ENCODE measurements around the gene WFDC11.

DNA sequence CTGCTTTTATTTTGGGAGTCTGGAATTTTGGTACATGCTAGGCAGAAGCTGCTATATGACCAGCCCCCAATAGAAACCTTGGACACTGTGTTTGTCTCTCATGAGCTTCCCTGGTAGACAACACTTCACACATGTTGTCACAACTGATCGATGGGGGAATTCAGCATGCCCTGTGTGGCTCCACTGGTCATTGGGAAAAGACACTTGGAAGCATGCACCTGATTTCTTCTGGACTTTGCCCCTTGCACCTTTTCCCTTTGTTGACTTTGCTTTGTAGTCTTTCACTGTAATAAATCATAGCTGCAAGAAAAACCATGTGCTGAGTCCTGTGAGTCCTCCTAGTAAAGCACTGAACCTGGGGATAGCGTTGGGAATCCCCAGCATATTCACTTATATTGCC, 48.4 kb downstream of the WFDC11 start:
- no peak for TF ChIP-seq CTCF (IDR thresholded peaks at IDR 0.05)
- no peak for TF ChIP-seq JUN (CRISPR knock-in tag; IDR thresholded peaks at IDR 0.05)
- no peak for TF ChIP-seq PRDM15 (CRISPR knock-in tag; IDR thresholded peaks at IDR 0.05)
- TF ChIP-seq ESRRA (CRISPR knock-in tag; IDR thresholded peaks at IDR 0.05; ENCODE audit: borderline replicate concordance), result no peak
- TF ChIP-seq AFF4 (CRISPR knock-in tag; IDR thresholded peaks at IDR 0.05; ENCODE audit: borderline replicate concordance), result no peak
- no peak for TF ChIP-seq ZNF423 (CRISPR knock-in tag; IDR thresholded peaks at IDR 0.05)
- TF ChIP-seq, protein P1, sequence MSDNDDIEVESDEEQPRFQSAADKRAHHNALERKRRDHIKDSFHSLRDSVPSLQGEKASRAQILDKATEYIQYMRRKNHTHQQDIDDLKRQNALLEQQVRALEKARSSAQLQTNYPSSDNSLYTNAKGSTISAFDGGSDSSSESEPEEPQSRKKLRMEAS (CRISPR knock-in tag; IDR thresholded peaks at IDR 0.05), result no peak
- TF ChIP-seq CBFB (CRISPR knock-in tag; IDR thresholded peaks at IDR 0.05; ENCODE audit: low read depth), result no peak
- no peak for TF ChIP-seq IRF2 (CRISPR knock-in tag; IDR thresholded peaks at IDR 0.05; ENCODE audit: borderline replicate concordance, low read depth)
- TF ChIP-seq EMX1 (CRISPR knock-in tag; IDR thresholded peaks at IDR 0.05), result no peak
- TF ChIP-seq FOXP1 (CRISPR knock-in tag; IDR thresholded peaks at IDR 0.05; ENCODE audit: borderline replicate concordance), result no peak
- no peak for TF ChIP-seq ATF2 (CRISPR knock-in tag; IDR thresholded peaks at IDR 0.05; ENCODE audit: borderline replicate concordance, low read depth)
- no peak for TF ChIP-seq OVOL2 (CRISPR knock-in tag; IDR thresholded peaks at IDR 0.05; ENCODE audit: borderline replicate concordance)
- no peak for TF ChIP-seq SOX15 (CRISPR knock-in tag; IDR thresholded peaks at IDR 0.05)

Data from WTC11 (cell line).